Measurements from ENCODE around the gene MVD. TPM values are rescaled to one million over a fixed set of nuclear protein-coding genes. Genes with fewer than 3 reads are reported as not detected.

Gene MVD
- total and polyA plus RNA-seq, 2 of the 13 experiments (the other 11 are each of a cell fraction or from before 2014, with no cell fraction given), result 28.1 to 187 TPM

GRCh38 chr16:88651276-88651988, 11.5 kb downstream of the MVD start (continued):
- no peak for TF ChIP-seq ZBTB26 (CRISPR knock-in tag; IDR thresholded peaks at IDR 0.05; ENCODE audit: borderline replicate concordance)
- TF ChIP-seq YEATS4 (CRISPR knock-in tag; IDR thresholded peaks at IDR 0.05; ENCODE audit: borderline replicate concordance), result no peak
- TF ChIP-seq U2AF2 (IDR thresholded peaks at IDR 0.05; ENCODE audit: low read depth, low read length), result 0 out of 2 replicates have a peak, but pooled peaks have one; percentile 32
- peak; percentile 93 for TF ChIP-seq ZFP91 (CRISPR knock-in tag; IDR thresholded peaks at IDR 0.05; ENCODE audit: borderline replicate concordance)
- 0 out of 2 replicates have a peak, but pooled peaks have one; percentile 9 for TF ChIP-seq ZNF451 (CRISPR knock-in tag; IDR thresholded peaks at IDR 0.05)
- 0 out of 2 replicates have a peak, but pooled peaks have one; percentile 8 for TF ChIP-seq ZNF674 (CRISPR knock-in tag; IDR thresholded peaks at IDR 0.05; ENCODE audit: low read depth)
- peak; percentile 37 for TF ChIP-seq DR1 (CRISPR knock-in tag; IDR thresholded peaks at IDR 0.05)
- TF ChIP-seq MBNL3 (CRISPR knock-in tag; conservative IDR thresholded peaks at IDR 0.05), result no peak
- 0 out of 2 replicates have a peak, but pooled peaks have one; percentile 70 for TF ChIP-seq ZNF878 (CRISPR knock-in tag; IDR thresholded peaks at IDR 0.05)
- TF ChIP-seq ZNF383 (CRISPR knock-in tag; IDR thresholded peaks at IDR 0.05; ENCODE audit: borderline replicate concordance), result no peak
- TF ChIP-seq ZSCAN20 (CRISPR knock-in tag; IDR thresholded peaks at IDR 0.05; ENCODE audit: borderline replicate concordance), result no peak
- no peak for TF ChIP-seq RFX1 (IDR thresholded peaks at IDR 0.05)
- peak; percentile 84 for TF ChIP-seq ZNF556 (CRISPR knock-in tag; IDR thresholded peaks at IDR 0.05; ENCODE audit: borderline replicate concordance)
- TF ChIP-seq KLF9 (CRISPR knock-in tag; IDR thresholded peaks at IDR 0.05; ENCODE audit: low read depth), result peak; percentile 84; the same call in 1 of the 2 replicates
- TF ChIP-seq HDAC6 (IDR thresholded peaks at IDR 0.05; ENCODE audit: low read depth, low read length), result no peak
- TF ChIP-seq ZNF44 (CRISPR knock-in tag; IDR thresholded peaks at IDR 0.05), result no peak
- peak; percentile 86 for TF ChIP-seq ESRRA (CRISPR knock-in tag; IDR thresholded peaks at IDR 0.05; ENCODE audit: low read depth)
- TF ChIP-seq LRRFIP1 (CRISPR knock-in tag; conservative IDR thresholded peaks at IDR 0.05), result no peak; the same call in 1 of the 2 replicates
- TF ChIP-seq SALL1 (CRISPR knock-in tag; IDR thresholded peaks at IDR 0.05), result peak; percentile 84
- peak; percentile 79 for TF ChIP-seq ZNF317 (CRISPR knock-in tag; IDR thresholded peaks at IDR 0.05)
- peak; percentile 55; the same call in 1 of the 2 replicates for TF ChIP-seq ZNF83 (CRISPR knock-in tag; IDR thresholded peaks at IDR 0.05; ENCODE audit: borderline replicate concordance)

Data from HepG2 (cell line).